Hepatocyte (in vitro differentiated cells): Measurements from ENCODE around the gene TMEM92. TPM values are rescaled to one million over a fixed set of nuclear protein-coding genes. Genes with fewer than 3 reads are reported as not detected.

ENCODE experiments used
- DNase-seq: peaks from one replicate; pipeline ENCODE4 v3.0.0-alpha.2; 2016; ENCODE audit warnings: low spot score
- H2AFZ ChIP-seq: fragments of 200-600 bp; sonication (generic); 2 replicates; pipeline ENCODE4 v1.6.0; 2016; ENCODE audit warnings: antibody characterized with exemption, mild to moderate bottlenecking
- H3K27ac ChIP-seq: fragments of 200-600 bp; sonication (generic); 2 replicates; pipeline ENCODE4 v1.5.1; 2016; ENCODE audit warnings: mild to moderate bottlenecking
- H3K27me3 ChIP-seq: fragments of 200-600 bp; sonication (generic); 2 replicates; pipeline ENCODE4 v1.6.1; 2016
- H3K36me3 ChIP-seq: fragments of 200-600 bp; sonication (generic); replicated peaks from 2 replicates; pipeline ENCODE4 v1.5.1; 2016; ENCODE audit warnings: low read depth; ENCODE audit not compliant: insufficient read depth
- H3K4me1 ChIP-seq: fragments of 200-600 bp; sonication (generic); 2 replicates; pipeline ENCODE4 v1.5.1; 2016; ENCODE audit warnings: mild to moderate bottlenecking, moderate library complexity; ENCODE audit not compliant: insufficient read depth
- H3K4me2 ChIP-seq: fragments of 200-600 bp; sonication (generic); 2 replicates; pipeline ENCODE4 v1.6.0; 2016
- H3K4me3 ChIP-seq: fragments of 200-600 bp; sonication (generic); 2 replicates; pipeline ENCODE4 v1.5.1; 2016; ENCODE audit warnings: mild to moderate bottlenecking
- H3K79me2 ChIP-seq: fragments of 200-600 bp; sonication (generic); 2 replicates; pipeline ENCODE4 v1.6.0; 2017; ENCODE audit warnings: mild to moderate bottlenecking
- H3K9me2 ChIP-seq: fragments of 200-600 bp; sonication (generic); replicated peaks from 2 replicates; pipeline ENCODE4 v1.6.0; 2017; ENCODE audit warnings: mild to moderate bottlenecking; ENCODE audit not compliant: insufficient read depth
- H3K9me3 ChIP-seq: fragments of 200-600 bp; sonication (generic); 2 replicates; pipeline ENCODE4 v1.5.1; 2016; ENCODE audit warnings: low read depth, mild to moderate bottlenecking
- H4K20me1 ChIP-seq: fragments of 200-600 bp; sonication (generic); 2 replicates; pipeline ENCODE4 v1.6.0; 2016; ENCODE audit warnings: mild to moderate bottlenecking; ENCODE audit not compliant: insufficient read depth, poor library complexity, severe bottlenecking
- EZH2 ChIP-seq: fragments of 200-600 bp; sonication (generic); IDR thresholded peaks from 2 replicates; pipeline ENCODE4 v1.6.1; 2016; ENCODE audit warnings: antibody characterized with exemption, mild to moderate bottlenecking, borderline replicate concordance
- EZH2phosphoT487 ChIP-seq: fragments of 200-600 bp; sonication (generic); IDR thresholded peaks from one replicate; pipeline ENCODE4 v1.6.1; 2018; ENCODE audit warnings: antibody characterized with exemption, mild to moderate bottlenecking, low read depth, moderate library complexity; ENCODE audit not compliant: unreplicated experiment, severe bottlenecking
- WGBS: methylation state at CpG from one replicate; pipeline ENCODE4 v1.1.6; 2016; ENCODE audit warnings: low lambda C conversion rate; ENCODE audit errors: missing lambda C conversion rate; 5-methylcytosine and 5-hydroxymethylcytosine counted together
- polyA plus RNA-seq: library from polyadenylated mRNA; unstranded; fragments of >200 nt; fragmentation: Nextera tagmentation; extraction: Ambion mirVana; gene quantifications from 2 replicates; pipeline ENCODE4 v1.2.1, GENCODE V29; 2016
- total RNA-seq: library from RNA; depleted of rRNA; stranded (reverse); fragments of >200 nt; gene quantifications from 2 replicates; pipeline ENCODE4 v1.2.3, GENCODE V29; 2014
- TF ChIP-seq, protein P1 (sequence below): fragments of 200-600 bp; sonication (generic); IDR thresholded peaks from 2 replicates; pipeline ENCODE4 v1.5.1; 2016; ENCODE audit warnings: antibody characterized with exemption, mild to moderate bottlenecking; ENCODE audit not compliant: poor library complexity

TMEM92 gene
- total and polyA plus RNA-seq, 2 experiments from 2014 or later: 6.9 to 21.7 TPM

GRCh38 chr17:50310455-50311111, 36.3 kb downstream of the TMEM92 start:
- H3K27ac ChIP-seq: no peak overlapping the region
- H3K4me3 ChIP-seq: no peak overlapping the region
- H3K4me2 ChIP-seq: no peak overlapping the region
- peaks cover 3% of the 10 kb centered on the region for H3K4me1 ChIP-seq
- no peaks in the 10 kb centered on the region for H3K9me2 ChIP-seq
- H3K9me3 ChIP-seq: no peaks in the 10 kb centered on the region
- no peaks in the 10 kb centered on the region for H3K27me3 ChIP-seq
- 23% methylated on average over 3 of the region's 3 CpGs for WGBS
- H3K36me3 ChIP-seq: no peaks in the 10 kb centered on the region
- no peaks in the 10 kb centered on the region for H4K20me1 ChIP-seq
- TF ChIP-seq EZH2phosphoT487 (no peak), EZH2 (no peak)
- TF ChIP-seq, protein P1, sequence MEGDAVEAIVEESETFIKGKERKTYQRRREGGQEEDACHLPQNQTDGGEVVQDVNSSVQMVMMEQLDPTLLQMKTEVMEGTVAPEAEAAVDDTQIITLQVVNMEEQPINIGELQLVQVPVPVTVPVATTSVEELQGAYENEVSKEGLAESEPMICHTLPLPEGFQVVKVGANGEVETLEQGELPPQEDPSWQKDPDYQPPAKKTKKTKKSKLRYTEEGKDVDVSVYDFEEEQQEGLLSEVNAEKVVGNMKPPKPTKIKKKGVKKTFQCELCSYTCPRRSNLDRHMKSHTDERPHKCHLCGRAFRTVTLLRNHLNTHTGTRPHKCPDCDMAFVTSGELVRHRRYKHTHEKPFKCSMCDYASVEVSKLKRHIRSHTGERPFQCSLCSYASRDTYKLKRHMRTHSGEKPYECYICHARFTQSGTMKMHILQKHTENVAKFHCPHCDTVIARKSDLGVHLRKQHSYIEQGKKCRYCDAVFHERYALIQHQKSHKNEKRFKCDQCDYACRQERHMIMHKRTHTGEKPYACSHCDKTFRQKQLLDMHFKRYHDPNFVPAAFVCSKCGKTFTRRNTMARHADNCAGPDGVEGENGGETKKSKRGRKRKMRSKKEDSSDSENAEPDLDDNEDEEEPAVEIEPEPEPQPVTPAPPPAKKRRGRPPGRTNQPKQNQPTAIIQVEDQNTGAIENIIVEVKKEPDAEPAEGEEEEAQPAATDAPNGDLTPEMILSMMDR: no peak
- H3K79me2 ChIP-seq: no peaks in the 10 kb centered on the region
- no peak for DNase-seq
- H2AFZ ChIP-seq: no peak overlapping the region

GRCh38 chr17:50311112-50311460, 36.8 kb downstream of the TMEM92 start:
- Histone ChIP-seq H3K4me2 (no peak overlapping the region), H3K79me2 (no peaks in the 10 kb centered on the region), H4K20me1 (no peaks in the 10 kb centered on the region), H3K4me1 (peaks cover 3% of the 10 kb centered on the region), H3K27ac (no peak overlapping the region), H3K36me3 (no peaks in the 10 kb centered on the region), H3K9me2 (no peaks in the 10 kb centered on the region), H3K4me3 (no peak overlapping the region), H3K9me3 (no peaks in the 10 kb centered on the region), H2AFZ (no peak overlapping the region), H3K27me3 (no peaks in the 10 kb centered on the region)
- WGBS: 54% methylated on average over 1 of the region's 1 CpG
- DNase-seq: no peak
- no peak for TF ChIP-seq EZH2
- TF ChIP-seq, protein P1: no peak
- TF ChIP-seq EZH2phosphoT487: no peak

GRCh38 chr17:50311483-50311882, 37.2 kb downstream of the TMEM92 start:
- Histone ChIP-seq H3K9me2 (no peaks in the 10 kb centered on the region), H3K27ac (no peak overlapping the region), H4K20me1 (no peaks in the 10 kb centered on the region), H3K4me2 (no peak overlapping the region), H3K9me3 (no peaks in the 10 kb centered on the region), H3K4me3 (no peak overlapping the region), H3K79me2 (no peaks in the 10 kb centered on the region), H3K36me3 (no peaks in the 10 kb centered on the region), H3K4me1 (peaks cover 3% of the 10 kb centered on the region), H3K27me3 (no peaks in the 10 kb centered on the region), H2AFZ (no peak overlapping the region)
- TF ChIP-seq, protein P1: no peak
- TF ChIP-seq EZH2phosphoT487: no peak
- 49% methylated on average over 4 of the region's 4 CpGs for WGBS
- DNase-seq: no peak

- H3K79me2 ChIP-seq: no peaks in the 10 kb centered on the region
- no peaks in the 10 kb centered on the region for H3K36me3 ChIP-seq
- H3K27ac ChIP-seq: no peak overlapping the region
- H3K9me3 ChIP-seq: no peaks in the 10 kb centered on the region
- H3K4me3 ChIP-seq: no peak overlapping the region
- no peak overlapping the region for H2AFZ ChIP-seq
- H3K4me2 ChIP-seq: no peak overlapping the region
- H3K27me3 ChIP-seq: no peaks in the 10 kb centered on the region
- no peaks in the 10 kb centered on the region for H3K9me2 ChIP-seq
- H3K4me1 ChIP-seq: peaks cover 3% of the 10 kb centered on the region
- no peak for TF ChIP-seq EZH2phosphoT487
- TF ChIP-seq, protein P1: no peak
- no peak for TF ChIP-seq EZH2
- 50% methylated on average over 5 of the region's 5 CpGs for WGBS
- no peak for DNase-seq
- H4K20me1 ChIP-seq: no peaks in the 10 kb centered on the region
These were observed 38.0 kb downstream of the TMEM92 start for GRCh38 chr17:50312308-50312707.
